Panc1 (cell line): ENCODE data around the gene DACH1.

Source experiments
- SIN3A ChIP-seq: IDR thresholded peaks from 2 replicates; pipeline ENCODE4 v1.6.1; 2012; ENCODE audit warnings: low read depth, mild to moderate bottlenecking, low read length, moderate library complexity, borderline replicate concordance; ENCODE audit not compliant: insufficient read depth
- TCF7L2 ChIP-seq: IDR thresholded peaks from 2 replicates; pipeline ENCODE4 v1.6.1; 2011; ENCODE audit warnings: mild to moderate bottlenecking, low read depth, low read length, inconsistent platforms
- TF ChIP-seq, protein P1 (sequence below): fragments of 450-650 bp; IDR thresholded peaks from 2 replicates; pipeline ENCODE4 v1.5.1; 2017; ENCODE audit warnings: mild to moderate bottlenecking
- TF ChIP-seq, protein P2 (sequence below), 2 experiments: IDR thresholded peaks; 2 replicates each; pipeline ENCODE4 v1.6.1; 2011 to 2012; ENCODE audit warnings: low read depth in 2 of 2, control low read depth in 1 of 2, low read length in 1 of 2, mild to moderate bottlenecking in 1 of 2, moderate library complexity in 1 of 2; ENCODE audit not compliant: insufficient read depth in 1 of 2

DNA sequence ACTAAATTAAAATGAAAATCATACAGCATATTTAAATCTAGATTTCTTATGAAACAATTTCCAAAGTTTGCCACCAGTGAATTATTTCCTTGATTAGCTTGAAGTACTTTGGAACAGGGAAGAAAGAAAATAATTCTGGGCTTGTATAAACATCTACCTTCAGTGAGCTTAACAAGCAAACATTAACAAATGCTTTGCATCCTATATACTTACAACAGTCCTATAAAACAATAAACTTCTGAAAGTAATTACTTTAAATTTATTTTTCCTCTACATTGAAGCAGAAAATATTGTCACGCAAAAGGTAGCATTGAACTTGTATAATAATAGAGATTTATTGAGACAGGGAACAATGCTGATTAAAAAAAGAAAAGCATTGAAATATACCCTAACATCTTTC is 164.8 kb downstream of the DACH1 start:
- TF ChIP-seq TCF7L2, result no peak
- TF ChIP-seq, protein P1, sequence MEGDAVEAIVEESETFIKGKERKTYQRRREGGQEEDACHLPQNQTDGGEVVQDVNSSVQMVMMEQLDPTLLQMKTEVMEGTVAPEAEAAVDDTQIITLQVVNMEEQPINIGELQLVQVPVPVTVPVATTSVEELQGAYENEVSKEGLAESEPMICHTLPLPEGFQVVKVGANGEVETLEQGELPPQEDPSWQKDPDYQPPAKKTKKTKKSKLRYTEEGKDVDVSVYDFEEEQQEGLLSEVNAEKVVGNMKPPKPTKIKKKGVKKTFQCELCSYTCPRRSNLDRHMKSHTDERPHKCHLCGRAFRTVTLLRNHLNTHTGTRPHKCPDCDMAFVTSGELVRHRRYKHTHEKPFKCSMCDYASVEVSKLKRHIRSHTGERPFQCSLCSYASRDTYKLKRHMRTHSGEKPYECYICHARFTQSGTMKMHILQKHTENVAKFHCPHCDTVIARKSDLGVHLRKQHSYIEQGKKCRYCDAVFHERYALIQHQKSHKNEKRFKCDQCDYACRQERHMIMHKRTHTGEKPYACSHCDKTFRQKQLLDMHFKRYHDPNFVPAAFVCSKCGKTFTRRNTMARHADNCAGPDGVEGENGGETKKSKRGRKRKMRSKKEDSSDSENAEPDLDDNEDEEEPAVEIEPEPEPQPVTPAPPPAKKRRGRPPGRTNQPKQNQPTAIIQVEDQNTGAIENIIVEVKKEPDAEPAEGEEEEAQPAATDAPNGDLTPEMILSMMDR, result no peak
- TF ChIP-seq SIN3A, result no peak
- TF ChIP-seq, protein P2, sequence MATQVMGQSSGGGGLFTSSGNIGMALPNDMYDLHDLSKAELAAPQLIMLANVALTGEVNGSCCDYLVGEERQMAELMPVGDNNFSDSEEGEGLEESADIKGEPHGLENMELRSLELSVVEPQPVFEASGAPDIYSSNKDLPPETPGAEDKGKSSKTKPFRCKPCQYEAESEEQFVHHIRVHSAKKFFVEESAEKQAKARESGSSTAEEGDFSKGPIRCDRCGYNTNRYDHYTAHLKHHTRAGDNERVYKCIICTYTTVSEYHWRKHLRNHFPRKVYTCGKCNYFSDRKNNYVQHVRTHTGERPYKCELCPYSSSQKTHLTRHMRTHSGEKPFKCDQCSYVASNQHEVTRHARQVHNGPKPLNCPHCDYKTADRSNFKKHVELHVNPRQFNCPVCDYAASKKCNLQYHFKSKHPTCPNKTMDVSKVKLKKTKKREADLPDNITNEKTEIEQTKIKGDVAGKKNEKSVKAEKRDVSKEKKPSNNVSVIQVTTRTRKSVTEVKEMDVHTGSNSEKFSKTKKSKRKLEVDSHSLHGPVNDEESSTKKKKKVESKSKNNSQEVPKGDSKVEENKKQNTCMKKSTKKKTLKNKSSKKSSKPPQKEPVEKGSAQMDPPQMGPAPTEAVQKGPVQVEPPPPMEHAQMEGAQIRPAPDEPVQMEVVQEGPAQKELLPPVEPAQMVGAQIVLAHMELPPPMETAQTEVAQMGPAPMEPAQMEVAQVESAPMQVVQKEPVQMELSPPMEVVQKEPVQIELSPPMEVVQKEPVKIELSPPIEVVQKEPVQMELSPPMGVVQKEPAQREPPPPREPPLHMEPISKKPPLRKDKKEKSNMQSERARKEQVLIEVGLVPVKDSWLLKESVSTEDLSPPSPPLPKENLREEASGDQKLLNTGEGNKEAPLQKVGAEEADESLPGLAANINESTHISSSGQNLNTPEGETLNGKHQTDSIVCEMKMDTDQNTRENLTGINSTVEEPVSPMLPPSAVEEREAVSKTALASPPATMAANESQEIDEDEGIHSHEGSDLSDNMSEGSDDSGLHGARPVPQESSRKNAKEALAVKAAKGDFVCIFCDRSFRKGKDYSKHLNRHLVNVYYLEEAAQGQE (IDR thresholded peaks at IDR 0.05; ENCODE audit: insufficient read depth in 1 of 2, low read depth in 2 of 2, low read length in 1 of 2), result no peak
